M059J (cell line): Measurements from ENCODE around the gene TNFRSF4. TPM values are rescaled to one million over a fixed set of nuclear protein-coding genes. Genes with fewer than 3 reads are reported as not detected.
"Not testable (repeated sequence)": the region's sequence is repeated elsewhere in the genome, so short reads cannot be mapped to it uniquely, and the experiment has no call there.

Experiments
- DNase-seq: peaks from one replicate; pipeline ENCODE4 v3.0.0-alpha.2; 2012; ENCODE audit warnings: low read depth
- total RNA-seq: library from RNA; depleted of rRNA; stranded (reverse); fragments of >200 nt; shearing (Covaris generic); gene quantifications from 2 replicates; pipeline ENCODE4 v1.2.3, GENCODE V29; 2014

Gene TNFRSF4
- total RNA-seq, 1 experiment from 2014 or later, result not detected

DNA sequence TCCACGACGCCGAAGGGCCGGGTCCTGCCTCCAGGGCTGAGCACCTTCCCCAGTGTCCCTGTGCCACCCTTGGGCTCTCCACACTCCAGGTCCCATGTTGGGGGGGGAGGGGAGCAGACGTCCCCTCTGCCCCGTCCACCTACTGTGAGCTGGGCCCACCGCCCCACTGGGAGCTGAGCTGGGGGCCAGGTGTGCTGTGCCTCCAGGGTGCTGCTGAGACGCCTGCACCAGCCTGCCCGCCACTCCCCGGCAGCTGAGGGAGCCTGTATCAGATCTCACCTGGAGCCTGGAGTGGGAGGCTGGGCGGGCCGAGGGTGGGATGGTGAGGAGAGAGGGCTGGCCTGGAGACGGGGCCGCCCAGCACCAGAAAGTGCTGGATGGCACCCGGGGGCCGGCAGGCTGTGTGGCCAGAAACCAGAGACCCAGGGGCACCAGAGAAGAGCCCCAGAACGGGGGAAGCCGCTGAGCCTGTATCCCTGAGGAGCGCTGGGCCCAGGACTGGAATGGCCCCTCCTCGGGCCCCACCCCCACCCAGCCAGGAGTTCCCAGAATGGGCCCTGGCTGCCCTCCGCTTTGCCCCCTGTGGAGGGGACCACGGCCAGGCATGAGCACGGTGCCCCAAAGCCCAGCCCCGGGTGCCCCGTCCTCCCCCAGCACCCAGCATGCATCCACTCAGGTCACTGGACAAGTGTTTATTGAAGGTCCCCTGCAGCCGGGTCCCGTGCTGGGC is 11.0 kb downstream of the TNFRSF4 start:
- DNase-seq, result no peak

- DNase-seq, result peak; percentile 27
These were observed 12.8 kb downstream of the TNFRSF4 start for GRCh38 chr1:1200876-1201810.

GRCh38 chr1:1199961-1200875 is 13.7 kb downstream of the TNFRSF4 start:
- DNase-seq, result no peak

GRCh38 chr1:1199141-1199960 is 14.6 kb downstream of the TNFRSF4 start:
- DNase-seq, result no peak

DNA sequence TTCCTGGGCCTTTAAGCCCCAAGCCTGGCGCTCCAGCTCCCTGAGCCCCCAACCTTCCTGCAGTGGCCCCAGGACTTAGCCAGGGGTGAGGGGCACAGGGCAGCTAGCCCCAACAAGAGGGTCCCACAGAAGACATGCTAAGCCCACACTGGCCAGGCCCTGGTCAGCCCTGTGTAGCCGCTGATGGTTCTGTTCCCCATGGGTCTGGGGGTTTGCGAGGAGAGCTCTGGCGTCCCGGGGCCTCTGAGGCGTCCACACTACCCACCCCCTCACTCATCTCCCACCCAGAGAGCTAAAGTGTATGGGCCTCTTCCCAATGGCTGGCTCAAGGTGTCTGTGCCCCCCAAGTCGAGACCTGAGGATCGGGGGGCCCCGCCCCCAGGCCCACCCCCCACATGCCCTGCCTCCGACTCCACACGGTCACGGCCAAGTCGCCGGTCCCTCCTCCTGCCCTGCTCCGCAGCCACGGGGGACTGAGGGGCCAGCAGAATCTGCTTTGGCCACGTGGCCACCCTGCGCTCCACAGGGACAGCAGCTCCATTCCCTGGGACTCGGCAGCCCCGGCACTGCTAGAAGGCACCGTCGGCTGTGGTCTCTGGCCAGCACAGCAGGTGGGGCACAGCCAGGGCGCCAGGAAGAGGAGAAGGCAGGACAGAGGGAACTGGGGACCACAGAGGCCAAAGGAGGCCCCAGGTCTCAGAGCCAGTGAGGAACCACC is 15.4 kb downstream of the TNFRSF4 start:
- peak; percentile 25 for DNase-seq

DNA sequence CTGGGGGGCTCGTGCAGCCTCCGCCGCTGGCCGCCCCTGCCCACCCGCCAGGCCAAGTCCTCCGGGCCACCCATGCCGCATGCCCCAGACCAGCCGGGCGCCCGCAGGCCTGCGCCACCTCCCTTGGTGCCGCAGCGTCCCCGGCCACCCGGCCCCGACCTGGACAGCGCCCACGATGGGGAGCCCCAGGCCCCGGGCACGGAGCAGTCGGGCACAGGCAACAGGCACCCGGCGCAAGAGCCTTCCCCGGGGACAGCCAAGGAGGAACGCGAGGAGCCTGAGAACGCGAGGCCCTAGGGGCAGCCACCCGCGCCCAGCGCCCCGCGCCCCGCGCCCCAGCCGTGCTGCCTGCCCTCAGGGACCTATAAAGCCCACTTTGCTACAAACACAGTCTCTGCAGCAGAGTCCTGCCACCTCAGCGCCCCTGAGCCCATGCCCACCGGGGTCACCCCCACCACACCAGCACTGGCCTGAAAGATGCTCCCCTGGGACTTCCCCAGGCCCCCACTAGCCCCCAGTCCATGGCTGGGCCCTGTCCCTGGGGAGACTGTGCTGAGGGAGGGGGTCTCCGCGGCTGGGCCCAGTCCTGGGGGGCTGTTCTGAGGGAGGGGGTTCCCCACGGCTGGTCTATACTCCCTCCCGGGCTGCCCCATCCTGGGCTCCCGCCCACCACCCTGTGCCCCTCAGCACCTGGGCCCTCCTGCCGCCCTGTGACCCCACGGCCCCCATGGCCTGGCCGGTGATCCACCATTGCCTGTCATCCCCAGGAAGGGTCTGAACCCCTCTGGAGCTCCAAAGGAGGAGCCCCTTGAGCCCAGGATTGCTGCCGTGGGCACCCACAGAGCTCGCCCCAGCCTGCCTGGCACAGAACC is 16.2 kb downstream of the TNFRSF4 start:
- no peak for DNase-seq

GRCh38 chr1:1197188-1197500 is 16.8 kb downstream of the TNFRSF4 start:
- no peak for DNase-seq

DNA sequence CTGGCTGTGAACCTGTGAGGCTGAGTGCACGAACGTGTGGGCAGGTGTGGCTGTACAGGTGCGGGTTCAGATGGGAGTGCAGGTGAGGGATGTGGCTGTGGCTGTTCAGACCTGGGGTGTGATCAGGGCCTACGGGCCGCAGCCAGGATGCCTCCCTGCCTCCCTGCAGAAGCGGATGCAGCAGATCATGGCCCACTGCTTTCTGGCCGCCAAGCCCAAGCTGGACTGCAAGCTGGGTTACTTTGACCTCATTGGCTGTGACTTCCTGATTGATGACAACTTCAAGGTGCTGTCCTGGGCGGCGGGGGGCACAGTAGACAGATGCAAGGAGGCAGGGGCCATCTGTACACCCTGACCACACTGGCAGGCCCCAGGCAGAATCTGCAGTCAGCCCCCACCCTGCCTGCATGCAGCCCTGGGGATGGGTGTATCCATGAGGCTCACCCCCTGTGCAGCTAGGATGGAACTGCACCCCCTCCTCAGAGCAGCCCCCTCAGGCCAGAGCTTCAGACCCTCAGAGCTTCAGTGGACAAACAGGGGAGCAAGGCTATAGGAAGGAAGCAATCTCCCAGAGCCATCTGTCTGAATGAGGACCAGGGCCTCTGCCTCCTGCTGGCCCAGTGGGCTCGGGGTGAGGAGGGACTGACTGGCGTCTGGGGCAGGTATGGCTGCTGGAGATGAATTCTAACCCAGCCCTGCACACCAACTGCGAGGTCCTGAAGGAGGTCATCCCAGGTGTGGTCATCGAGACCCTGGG is 17.3 kb downstream of the TNFRSF4 start:
- no peak for DNase-seq

DNA sequence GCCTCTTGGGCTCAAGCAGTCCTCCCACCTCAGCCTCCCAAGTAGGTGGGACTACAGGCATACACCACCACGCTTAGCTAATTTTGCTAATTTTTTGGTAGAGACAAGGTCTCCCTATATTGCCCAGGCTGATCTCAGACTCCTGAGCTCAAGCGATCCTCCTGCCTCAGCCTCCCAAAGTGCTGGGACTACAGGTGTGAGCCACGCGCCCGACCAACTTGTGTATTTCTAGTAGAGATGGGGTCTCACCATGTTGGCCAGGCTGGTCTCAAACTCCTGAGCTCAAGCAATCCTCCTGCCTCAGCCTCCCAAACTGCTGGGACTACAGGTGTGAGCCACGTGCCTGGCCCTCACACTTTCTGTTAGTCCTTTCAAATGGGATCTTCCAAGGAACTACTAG is 18.2 kb downstream of the TNFRSF4 start:
- not testable (repeated sequence) for DNase-seq

- DNase-seq, result no peak
These were observed 19.2 kb downstream of the TNFRSF4 start for GRCh38 chr1:1194723-1195122.

GRCh38 chr1:1191734-1192133 is 22.2 kb downstream of the TNFRSF4 start:
- DNase-seq, result no peak

- DNase-seq, result no peak
These were observed 24.8 kb downstream of the TNFRSF4 start for GRCh38 chr1:1189111-1189510.

DNA sequence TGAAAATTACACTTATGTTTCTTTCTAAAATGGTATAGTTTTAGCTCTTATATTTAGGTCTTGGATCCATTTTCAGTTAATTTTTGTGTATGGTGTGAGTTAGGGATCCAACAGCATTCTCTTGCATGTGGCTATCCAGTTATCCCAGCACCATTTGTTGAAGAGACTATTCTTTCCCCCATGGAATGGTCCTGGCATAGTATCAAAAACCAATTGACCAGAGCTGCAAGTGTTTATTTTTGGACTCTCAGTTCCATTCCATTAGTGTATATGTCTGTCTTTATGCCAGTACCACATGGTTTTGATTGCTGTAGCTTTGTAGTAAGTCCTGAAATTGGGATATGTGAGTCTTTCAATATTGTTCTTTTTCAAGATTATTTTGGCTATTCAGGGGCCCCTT is 26.0 kb downstream of the TNFRSF4 start:
- peak; percentile 40 for DNase-seq

DNA sequence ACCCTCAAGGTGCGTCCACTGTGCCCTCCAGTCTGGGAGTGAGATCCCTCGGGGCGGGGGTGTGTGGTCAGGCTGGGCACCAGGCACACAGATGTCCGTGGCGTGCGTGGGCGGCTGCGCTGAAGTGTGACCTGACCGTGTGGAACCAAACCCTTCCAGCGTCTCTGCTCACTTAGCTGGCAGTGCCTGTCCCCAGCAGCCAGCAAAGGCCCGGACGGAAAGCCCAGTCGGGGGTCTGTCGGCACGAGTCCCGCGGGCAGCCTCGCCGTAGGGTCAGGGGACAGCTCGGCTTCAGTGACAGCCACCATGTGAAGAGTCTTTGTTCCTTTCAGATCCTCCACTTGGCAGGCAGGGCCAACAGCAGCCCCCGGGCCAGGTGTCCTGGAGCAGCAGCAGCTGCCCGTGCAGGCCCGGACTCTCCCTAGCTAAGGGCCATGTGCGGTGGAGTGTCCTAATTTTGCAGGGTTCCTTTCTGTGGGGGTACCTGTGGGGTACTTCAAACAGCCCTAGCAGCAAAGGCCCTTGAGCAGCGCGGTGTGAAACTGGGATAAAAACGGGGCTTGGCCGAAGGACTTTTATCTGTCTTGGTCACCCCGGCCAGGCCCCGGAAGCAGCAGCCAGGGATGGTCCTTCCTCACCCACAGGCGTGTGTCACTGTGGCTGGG is 28.7 kb downstream of the TNFRSF4 start:
- DNase-seq, result no peak

DNA sequence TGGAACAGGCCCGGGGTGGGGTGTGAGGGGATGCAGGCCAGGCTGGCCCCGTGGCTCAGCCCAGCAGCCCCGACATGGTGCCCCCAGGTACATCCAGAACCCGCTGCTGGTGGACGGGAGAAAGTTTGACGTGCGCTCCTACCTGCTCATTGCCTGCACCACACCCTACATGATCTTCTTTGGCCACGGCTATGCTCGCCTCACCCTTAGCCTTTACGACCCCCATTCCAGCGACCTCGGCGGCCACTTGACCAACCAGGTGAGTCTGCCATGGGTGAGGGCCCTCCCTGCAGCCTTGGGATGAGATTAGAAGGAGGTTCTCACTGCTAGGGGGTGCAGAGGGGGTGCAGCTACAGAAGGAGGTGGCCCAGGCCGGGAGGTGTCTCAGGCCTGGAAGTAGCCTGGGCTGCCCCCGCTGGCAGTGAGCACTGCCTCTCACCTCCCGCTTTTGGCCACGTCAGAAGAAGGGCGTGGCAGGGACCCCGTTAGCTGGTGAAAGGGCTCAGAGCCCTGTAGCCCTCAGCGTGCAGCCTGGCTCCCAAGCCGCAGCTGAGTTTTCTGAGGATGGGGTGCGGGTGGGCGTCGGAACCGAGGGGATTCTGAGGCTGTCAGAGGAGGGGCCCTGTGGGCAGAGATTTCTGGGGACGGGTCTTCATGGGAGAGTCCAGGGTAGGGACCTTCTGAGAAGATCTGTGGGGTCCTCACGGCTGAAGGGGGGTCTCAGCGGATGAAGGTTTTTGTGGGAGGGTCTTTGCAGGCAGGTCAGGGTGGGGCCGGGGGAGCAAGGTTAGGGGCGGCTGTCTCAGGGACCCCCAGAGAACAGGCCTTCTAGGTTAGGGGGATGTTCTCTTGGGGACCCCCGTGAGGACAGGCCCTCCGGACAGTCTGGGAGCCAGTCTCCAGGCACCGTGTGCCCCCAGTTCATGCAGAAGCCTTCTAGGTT is 29.8 kb downstream of the TNFRSF4 start:
- DNase-seq, result no peak

DNA sequence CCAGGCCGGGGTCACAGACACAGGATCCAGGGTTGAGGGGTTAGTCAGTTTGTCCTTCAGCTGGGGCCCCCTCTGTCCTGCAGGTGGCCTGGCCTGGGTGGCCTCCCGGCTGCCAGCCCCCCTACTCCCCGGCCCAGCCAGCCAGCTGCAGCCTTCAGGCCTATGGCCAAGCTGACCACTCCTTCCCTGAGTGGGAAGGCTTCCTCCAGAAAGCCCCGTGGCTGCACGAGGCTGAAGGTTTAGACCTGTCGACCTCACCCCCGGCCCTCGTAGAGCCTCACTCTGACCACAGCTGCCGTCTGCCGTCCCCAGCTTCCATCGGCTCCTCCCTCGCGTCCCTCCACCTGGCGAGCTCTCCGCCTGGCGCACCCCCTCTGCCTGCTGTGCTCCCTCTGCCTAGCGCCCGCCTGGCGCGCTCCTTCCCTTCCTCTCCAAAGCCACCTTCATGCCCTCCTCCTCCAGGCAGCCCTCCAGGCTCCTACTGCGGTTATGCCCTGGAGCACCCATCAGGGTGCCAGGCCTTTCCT is 30.7 kb downstream of the TNFRSF4 start:
- DNase-seq, result no peak
